AG09309 (cell line): ENCODE data around the gene VWC2.

ENCODE experiments used
- DNase-seq: peaks from one replicate; pipeline ENCODE4 v3.0.0-alpha.2; 2010; ENCODE audit warnings: low read depth
- H3K4me3 ChIP-seq: 2 replicates; pipeline ENCODE4 v1.5.1; 2011; ENCODE audit warnings: mild to moderate bottlenecking, low read depth, low read length, moderate library complexity; ENCODE audit not compliant: control insufficient read depth
- TF ChIP-seq, protein P1 (sequence below): IDR thresholded peaks from 2 replicates; pipeline ENCODE4 v1.5.1; 2011; ENCODE audit warnings: mild to moderate bottlenecking, low read depth, low read length, inconsistent platforms; ENCODE audit not compliant: insufficient read depth, control insufficient read depth; ENCODE audit errors: missing control alignments

Gene VWC2

GRCh38 chr7:49772916-49773217, 571 bp upstream of the VWC2 start:
- no peak overlapping the region for H3K4me3 ChIP-seq
- no peak for DNase-seq
- TF ChIP-seq, protein P1, sequence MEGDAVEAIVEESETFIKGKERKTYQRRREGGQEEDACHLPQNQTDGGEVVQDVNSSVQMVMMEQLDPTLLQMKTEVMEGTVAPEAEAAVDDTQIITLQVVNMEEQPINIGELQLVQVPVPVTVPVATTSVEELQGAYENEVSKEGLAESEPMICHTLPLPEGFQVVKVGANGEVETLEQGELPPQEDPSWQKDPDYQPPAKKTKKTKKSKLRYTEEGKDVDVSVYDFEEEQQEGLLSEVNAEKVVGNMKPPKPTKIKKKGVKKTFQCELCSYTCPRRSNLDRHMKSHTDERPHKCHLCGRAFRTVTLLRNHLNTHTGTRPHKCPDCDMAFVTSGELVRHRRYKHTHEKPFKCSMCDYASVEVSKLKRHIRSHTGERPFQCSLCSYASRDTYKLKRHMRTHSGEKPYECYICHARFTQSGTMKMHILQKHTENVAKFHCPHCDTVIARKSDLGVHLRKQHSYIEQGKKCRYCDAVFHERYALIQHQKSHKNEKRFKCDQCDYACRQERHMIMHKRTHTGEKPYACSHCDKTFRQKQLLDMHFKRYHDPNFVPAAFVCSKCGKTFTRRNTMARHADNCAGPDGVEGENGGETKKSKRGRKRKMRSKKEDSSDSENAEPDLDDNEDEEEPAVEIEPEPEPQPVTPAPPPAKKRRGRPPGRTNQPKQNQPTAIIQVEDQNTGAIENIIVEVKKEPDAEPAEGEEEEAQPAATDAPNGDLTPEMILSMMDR, result no peak

DNA sequence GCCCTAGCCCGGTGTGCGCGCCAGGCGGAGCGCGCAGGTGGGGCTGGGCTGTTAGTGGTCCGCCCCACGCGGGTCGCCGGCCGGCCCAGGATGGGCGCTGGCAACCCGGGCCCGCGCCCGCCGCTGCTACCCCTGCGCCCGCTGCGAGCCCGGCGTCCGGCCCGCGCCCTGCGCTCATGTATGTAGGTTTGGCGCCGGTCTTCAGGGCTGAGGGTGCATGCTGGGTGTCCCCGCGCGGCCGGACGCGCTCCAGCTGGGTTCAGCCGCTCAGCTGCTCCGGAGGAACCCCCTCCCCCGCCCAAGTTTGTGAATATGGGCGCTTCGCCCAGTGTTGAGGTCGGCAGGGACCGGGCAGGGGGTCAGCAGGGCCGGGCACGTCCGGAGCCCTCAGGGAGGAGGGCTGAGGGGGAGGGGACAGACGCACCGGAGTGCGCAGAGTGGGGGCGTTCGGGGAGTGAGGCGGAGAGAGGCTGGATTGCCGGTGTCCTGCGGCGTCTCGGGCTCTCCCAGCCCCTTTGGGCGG, 559 bp downstream of the VWC2 start:
- no peak for DNase-seq
- H3K4me3 ChIP-seq, result no peak overlapping the region
- TF ChIP-seq, protein P1, result no peak

GRCh38 chr7:49774459-49775064, 1.1 kb downstream of the VWC2 start:
- H3K4me3 ChIP-seq, result no peak overlapping the region
- no peak for DNase-seq
- TF ChIP-seq, protein P1, result no peak

- TF ChIP-seq, protein P1, result no peak
- no peak overlapping the region for H3K4me3 ChIP-seq
- DNase-seq, result no peak
These were observed 1.9 kb downstream of the VWC2 start for GRCh38 chr7:49775065-49775948.

DNA sequence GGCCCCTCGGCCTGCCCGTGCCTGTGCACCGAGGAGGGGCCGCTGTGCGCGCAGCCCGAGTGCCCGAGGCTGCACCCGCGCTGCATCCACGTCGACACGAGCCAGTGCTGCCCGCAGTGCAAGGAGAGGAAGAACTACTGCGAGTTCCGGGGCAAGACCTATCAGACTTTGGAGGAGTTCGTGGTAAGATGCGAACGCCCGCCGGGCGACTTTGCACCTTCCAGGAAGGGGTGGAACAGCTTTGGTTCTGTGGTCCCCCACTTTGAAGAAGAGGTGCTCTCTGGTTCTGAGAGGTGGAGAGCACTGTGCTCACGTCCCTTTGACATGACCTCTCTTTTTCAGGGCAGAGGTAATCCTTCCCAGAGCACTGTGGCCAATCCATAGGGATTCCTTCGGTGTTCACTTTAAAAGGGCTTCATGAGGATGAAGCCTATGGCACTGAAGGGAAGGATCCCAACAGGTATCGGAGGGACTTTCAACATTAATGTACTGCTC, 2.6 kb downstream of the VWC2 start:
- TF ChIP-seq, protein P1, result no peak
- no peak overlapping the region for H3K4me3 ChIP-seq
- no peak for DNase-seq

- TF ChIP-seq, protein P1, result no peak
- no peak overlapping the region for H3K4me3 ChIP-seq
- no peak for DNase-seq
These were observed 3.6 kb downstream of the VWC2 start for GRCh38 chr7:49776994-49777393.
